Neural progenitor cell (in vitro differentiated cells): Measurements from ENCODE around the gene OXSR1.

Experiments
- CTCF ChIP-seq: fragments of 200-600 bp; sonication (generic); IDR thresholded peaks from 2 replicates; pipeline ENCODE4 v1.5.1; 2017; ENCODE audit warnings: antibody characterized with exemption, mild to moderate bottlenecking
- EZH2 ChIP-seq: fragments of 200-600 bp; sonication (generic); IDR thresholded peaks from 2 replicates; pipeline ENCODE4 v1.6.1; 2017; ENCODE audit warnings: antibody characterized with exemption, mild to moderate bottlenecking, moderate library complexity
- EZH2phosphoT487 ChIP-seq: fragments of 200-600 bp; sonication (generic); IDR thresholded peaks from 2 replicates; pipeline ENCODE4 v1.6.1; 2017; ENCODE audit warnings: antibody characterized with exemption

GRCh38 chr3:38235466-38235865 is 70.1 kb downstream of the OXSR1 start:
- TF ChIP-seq EZH2phosphoT487, result no peak
- no peak for TF ChIP-seq CTCF
- no peak for TF ChIP-seq EZH2
